Measurements from ENCODE around the gene MFN2.

MFN2 gene

DNA sequence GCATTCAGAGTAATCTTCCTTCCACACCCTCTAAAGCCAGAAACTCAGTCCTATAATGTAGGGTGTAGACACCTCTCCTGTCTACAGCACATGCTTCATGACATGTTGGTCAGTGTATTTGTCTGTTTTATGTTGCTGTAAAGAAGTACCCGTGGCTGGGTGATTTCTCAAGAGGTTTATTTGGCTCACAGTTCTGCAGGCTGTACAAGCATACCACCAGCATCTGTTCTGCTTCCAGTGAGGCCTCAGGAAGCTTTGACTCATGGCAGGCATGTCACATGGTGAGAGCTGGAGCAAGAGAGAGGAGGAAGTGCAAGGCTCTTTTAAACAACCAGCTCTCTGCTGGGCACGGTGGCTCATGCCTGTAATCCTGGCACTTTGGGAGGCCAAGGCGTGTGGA lies 33.6 kb upstream of the MFN2 start:
- DNase-seq (ENCODE audit: low spot score) = no peak
- POLR2A ChIA-PET (ENCODE audit: low non-redundant PET) = no interaction called here
- H3K27ac ChIP-seq = no peak overlapping the region
- TF ChIP-seq, protein P1, sequence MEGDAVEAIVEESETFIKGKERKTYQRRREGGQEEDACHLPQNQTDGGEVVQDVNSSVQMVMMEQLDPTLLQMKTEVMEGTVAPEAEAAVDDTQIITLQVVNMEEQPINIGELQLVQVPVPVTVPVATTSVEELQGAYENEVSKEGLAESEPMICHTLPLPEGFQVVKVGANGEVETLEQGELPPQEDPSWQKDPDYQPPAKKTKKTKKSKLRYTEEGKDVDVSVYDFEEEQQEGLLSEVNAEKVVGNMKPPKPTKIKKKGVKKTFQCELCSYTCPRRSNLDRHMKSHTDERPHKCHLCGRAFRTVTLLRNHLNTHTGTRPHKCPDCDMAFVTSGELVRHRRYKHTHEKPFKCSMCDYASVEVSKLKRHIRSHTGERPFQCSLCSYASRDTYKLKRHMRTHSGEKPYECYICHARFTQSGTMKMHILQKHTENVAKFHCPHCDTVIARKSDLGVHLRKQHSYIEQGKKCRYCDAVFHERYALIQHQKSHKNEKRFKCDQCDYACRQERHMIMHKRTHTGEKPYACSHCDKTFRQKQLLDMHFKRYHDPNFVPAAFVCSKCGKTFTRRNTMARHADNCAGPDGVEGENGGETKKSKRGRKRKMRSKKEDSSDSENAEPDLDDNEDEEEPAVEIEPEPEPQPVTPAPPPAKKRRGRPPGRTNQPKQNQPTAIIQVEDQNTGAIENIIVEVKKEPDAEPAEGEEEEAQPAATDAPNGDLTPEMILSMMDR (conservative IDR thresholded peaks at IDR 0.05; ENCODE audit: low read depth) = no peak
- CTCF ChIA-PET = no interaction called here

DNA sequence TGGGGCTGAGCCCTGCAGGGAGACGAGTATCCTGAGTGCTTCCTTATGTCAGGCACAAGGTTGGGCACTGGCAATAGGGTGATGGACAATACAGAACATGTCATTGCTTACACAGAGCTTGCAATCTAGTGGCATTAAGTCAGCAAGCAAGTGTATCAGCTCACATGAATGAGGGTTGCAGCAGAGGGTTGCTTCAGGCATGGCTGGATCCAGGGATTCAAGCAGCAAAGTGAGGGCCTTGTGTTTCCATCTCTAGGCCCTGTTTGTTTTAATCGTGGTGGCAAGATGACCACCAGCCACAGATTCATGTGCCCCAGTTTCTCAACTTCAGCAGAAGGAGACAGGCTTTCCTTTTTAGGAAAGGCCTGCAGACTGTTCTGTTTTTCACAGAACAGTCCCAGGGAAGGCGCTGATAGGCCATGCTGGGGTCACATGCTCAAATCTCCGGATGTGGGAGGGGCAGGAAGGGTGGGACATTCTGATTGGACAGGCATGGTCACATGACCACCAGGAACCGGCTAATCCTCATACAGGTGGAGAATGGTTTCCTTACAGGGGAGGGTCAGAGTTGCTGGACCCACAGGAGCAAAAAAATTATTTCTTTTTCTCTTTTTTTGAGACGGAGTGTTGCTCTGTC lies 31.3 kb upstream of the MFN2 start:
- peak; percentile 78 for DNase-seq (ENCODE audit: low spot score)
- ChIA-PET CTCF (no interaction called here), POLR2A (ENCODE audit: low non-redundant PET) (no interaction called here)
- TF ChIP-seq, protein P1 (conservative IDR thresholded peaks at IDR 0.05; ENCODE audit: low read depth) = no peak
- H3K27ac ChIP-seq = no peak overlapping the region

DNA sequence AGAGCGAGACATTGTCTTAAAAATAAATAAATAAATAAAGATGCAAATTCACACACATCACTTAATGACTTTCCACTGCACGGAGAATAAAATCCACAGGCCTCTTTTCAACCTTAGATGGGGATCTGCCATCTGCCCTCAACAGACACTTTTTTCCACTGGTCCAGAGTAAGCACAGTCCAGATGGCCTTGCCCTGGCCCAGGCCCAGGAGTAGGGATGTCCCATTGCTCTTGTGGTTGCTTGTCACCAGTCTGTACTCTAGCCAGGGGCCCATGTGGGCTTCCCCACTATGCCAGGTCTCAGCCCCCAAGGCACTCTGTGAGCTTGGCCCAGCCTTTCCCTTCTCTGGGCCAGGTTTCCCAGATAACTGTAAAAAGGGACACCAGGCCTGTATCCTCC lies 28.3 kb upstream of the MFN2 start:
- TF ChIP-seq, protein P1 (conservative IDR thresholded peaks at IDR 0.05; ENCODE audit: low read depth) = no peak
- DNase-seq (ENCODE audit: low spot score) = no peak
- POLR2A ChIA-PET (ENCODE audit: low non-redundant PET) = interaction anchor here (1.1 kb wide), 1 partner anchor 42 kb away, joined by 3 read pairs; no protein-coding TSS in a partner anchor
- H3K27ac ChIP-seq = no peak overlapping the region
- CTCF ChIA-PET = no interaction called here

DNA sequence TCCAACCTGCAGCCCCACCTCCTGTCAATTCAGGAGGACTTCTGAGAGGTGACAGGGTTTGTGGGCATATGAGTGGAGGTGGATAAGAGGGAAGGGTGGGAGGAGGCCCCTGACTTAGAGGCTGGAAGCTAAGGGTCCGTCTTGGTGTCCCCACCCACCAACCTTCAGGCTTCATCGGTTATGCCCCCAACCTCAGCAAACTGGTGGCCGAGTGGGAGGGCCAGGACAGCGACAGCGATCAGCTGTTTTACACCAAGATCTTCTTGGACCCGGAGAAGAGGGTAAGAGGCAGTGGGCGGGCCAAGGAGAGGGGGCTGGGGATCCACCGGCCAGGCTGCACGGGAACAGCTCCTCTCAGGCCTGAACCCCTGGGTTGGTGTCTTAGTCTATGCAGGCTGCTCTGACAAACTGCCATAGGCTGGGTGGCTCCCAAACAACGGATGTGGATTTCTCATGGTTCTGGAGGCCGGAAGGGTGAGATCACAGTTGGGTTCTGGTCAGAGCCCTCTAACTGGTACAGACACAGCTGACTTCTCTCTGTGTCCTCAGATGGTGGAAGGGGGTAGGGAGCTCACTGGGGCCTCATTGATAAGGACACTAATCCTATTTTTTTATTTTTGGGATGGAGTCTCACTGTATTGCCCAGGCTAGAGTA lies 27.7 kb upstream of the MFN2 start:
- TF ChIP-seq, protein P1 (conservative IDR thresholded peaks at IDR 0.05; ENCODE audit: low read depth) = no peak
- CTCF ChIA-PET = no interaction called here
- DNase-seq (ENCODE audit: low spot score) = no peak
- no peak overlapping the region; the same call in 1 of the 2 replicates for H3K27ac ChIP-seq
- POLR2A ChIA-PET (ENCODE audit: low non-redundant PET) = interaction anchor here (1.1 kb wide), 1 partner anchor 43 kb away, joined by 3 read pairs; no protein-coding TSS in a partner anchor

DNA sequence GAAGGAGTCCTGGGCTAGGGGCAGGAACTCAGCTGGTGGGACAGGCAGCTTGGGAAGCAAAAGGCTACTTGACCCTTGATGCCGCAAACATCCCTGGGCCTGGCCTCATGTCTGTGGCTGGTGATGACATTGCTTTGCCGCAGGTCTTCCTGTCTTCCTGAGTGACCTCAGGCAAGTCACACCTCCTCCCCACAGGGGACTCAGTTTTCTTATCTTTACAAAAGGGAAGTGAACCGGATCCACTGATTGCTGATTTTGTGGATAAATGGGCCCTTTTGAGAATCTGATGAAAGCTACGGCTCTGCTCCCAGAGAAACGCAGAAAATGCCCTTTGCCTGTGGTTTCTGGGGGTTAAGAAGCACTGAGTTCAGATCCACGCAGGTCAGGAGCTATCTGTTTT lies 25.0 kb upstream of the MFN2 start:
- TF ChIP-seq, protein P1 (conservative IDR thresholded peaks at IDR 0.05; ENCODE audit: low read depth) = no peak
- peak overlapping the region; percentile 17 for H3K27ac ChIP-seq
- no peak for DNase-seq (ENCODE audit: low spot score)
- ChIA-PET POLR2A (ENCODE audit: low non-redundant PET) (no interaction called here), CTCF (no interaction called here)

DNA sequence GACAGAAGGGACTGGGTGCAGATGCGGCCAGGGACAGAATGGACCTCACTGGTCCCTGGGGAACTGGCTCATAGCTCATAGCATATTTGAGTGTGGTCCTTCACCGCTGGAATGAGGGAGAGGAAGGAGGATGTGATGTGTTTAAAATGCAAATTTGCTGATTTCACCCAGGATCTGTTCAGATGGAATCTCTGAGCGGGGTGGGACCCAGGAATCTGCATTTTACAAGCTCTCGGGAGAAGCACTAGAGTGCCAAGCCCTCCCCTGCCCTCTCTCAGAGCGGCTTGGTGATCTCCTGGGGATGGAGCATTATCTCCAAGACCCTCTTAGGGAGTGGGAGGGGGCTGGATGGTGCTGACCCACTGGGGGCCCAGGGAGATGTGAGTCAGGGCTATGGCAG lies 22.8 kb upstream of the MFN2 start:
- peak overlapping the region; percentile 2; the same call in 1 of the 2 replicates for H3K27ac ChIP-seq
- POLR2A ChIA-PET (ENCODE audit: low non-redundant PET) = no interaction called here
- CTCF ChIA-PET = interaction anchor here (0.5 kb wide), 1 partner anchor 1723 kb away, joined by 3 read pairs; no protein-coding TSS in a partner anchor
- TF ChIP-seq, protein P1 (conservative IDR thresholded peaks at IDR 0.05; ENCODE audit: low read depth) = no peak
- DNase-seq (ENCODE audit: low spot score) = no peak
